ENCODE results near the gene RRAGD. TPM values are rescaled to one million over a fixed set of nuclear protein-coding genes. Genes with fewer than 3 reads are reported as not detected.

The RRAGD gene
- total and polyA plus RNA-seq, 2 of the 8 experiments (the other 6 are each of a cell fraction or from before 2014, with no cell fraction given), result 7.2 to 30.8 TPM

- TF ChIP-seq SRF (IDR thresholded peaks at IDR 0.05; ENCODE audit: low read depth, low read length) (no peak), GTF2F1 (IDR thresholded peaks at IDR 0.05; ENCODE audit: borderline replicate concordance, low read depth, low read length) (no peak), KDM1A (IDR thresholded peaks at IDR 0.05; ENCODE audit: borderline replicate concordance, low read length) (no peak), CEBPB (IDR thresholded peaks at IDR 0.05; ENCODE audit: low read depth, low read length) (no peak), POLR2AphosphoS5 (IDR thresholded peaks at IDR 0.05; ENCODE audit: low read depth, low read length) (no peak), CHD2 (IDR thresholded peaks at IDR 0.05; ENCODE audit: low read length) (no peak), BCL11A (IDR thresholded peaks at IDR 0.05; ENCODE audit: low read depth in 2 of 2, low read length in 2 of 2) (no peak), ATF2 (IDR thresholded peaks at IDR 0.05; ENCODE audit: low read length) (no peak), SAP30 (IDR thresholded peaks at IDR 0.05; ENCODE audit: insufficient read depth, insufficient replicate concordance, low read length) (no peak), SIN3A (conservative IDR thresholded peaks at IDR 0.05 in 1 of 2, IDR thresholded peaks at IDR 0.05 in 1 of 2; ENCODE audit: low read depth in 1 of 2, low read length in 2 of 2) (peak in 1 of 2 experiments; percentile 61; a peak in 1 of 4 replicates), PHF8 (conservative IDR thresholded peaks at IDR 0.05; ENCODE audit: low read depth, low read length) (no peak), CTBP2 (IDR thresholded peaks at IDR 0.05; ENCODE audit: borderline replicate concordance, insufficient read depth, insufficient read length, low read length) (peak; percentile 44), SUZ12 (IDR thresholded peaks at IDR 0.05; ENCODE audit: low read length) (peak; percentile 21; the same call in 1 of the 2 replicates), KDM5A (IDR thresholded peaks at IDR 0.05; ENCODE audit: low read length) (no peak)
- TF ChIP-seq, protein P1, sequence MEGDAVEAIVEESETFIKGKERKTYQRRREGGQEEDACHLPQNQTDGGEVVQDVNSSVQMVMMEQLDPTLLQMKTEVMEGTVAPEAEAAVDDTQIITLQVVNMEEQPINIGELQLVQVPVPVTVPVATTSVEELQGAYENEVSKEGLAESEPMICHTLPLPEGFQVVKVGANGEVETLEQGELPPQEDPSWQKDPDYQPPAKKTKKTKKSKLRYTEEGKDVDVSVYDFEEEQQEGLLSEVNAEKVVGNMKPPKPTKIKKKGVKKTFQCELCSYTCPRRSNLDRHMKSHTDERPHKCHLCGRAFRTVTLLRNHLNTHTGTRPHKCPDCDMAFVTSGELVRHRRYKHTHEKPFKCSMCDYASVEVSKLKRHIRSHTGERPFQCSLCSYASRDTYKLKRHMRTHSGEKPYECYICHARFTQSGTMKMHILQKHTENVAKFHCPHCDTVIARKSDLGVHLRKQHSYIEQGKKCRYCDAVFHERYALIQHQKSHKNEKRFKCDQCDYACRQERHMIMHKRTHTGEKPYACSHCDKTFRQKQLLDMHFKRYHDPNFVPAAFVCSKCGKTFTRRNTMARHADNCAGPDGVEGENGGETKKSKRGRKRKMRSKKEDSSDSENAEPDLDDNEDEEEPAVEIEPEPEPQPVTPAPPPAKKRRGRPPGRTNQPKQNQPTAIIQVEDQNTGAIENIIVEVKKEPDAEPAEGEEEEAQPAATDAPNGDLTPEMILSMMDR (IDR thresholded peaks at IDR 0.05; ENCODE audit: control extremely low read depth in 1 of 3, insufficient read depth in 1 of 3, low read depth in 1 of 3, low read length in 3 of 3), result no peak
Measured at GRCh38 chr6:89412071-89413005, at the start of gene RRAGD (continued).
